ENCODE data around the gene STX1A.

The STX1A gene

DNA sequence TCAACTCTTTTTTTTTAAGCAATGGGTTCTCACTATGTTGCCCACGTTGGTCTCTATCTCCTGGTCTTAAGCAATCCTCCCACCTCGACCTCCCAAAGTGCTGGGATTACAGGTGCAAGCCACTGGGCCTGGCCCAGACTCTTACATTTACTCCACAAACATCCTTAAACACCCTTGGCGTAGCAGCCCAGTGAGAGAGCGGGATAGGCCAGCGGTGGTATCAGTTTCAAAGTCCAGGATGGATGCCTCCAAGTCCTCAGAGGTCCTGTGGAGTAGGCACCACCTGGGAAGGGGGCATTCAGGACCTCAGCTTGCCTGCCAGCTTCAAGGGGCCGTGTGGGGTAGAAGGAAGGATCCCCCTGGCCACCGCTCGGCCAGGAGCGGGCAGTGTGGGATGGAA, 69.9 kb downstream of the STX1A start:
- no peak for DNase-seq (ENCODE audit: low spot score)

All from cerebellar cortex (tissue), 1 donor.